WI38 (cell line): ENCODE results near the gene SBK3.

Source experiments
- H3K4me3 ChIP-seq: 2 replicates; pipeline ENCODE4 v1.5.1; 2011; ENCODE audit warnings: low read depth, mild to moderate bottlenecking, control low read depth, low read length
- CTCF ChIP-seq: IDR thresholded peaks from 2 replicates; pipeline ENCODE4 v1.5.1; 2012; ENCODE audit warnings: low read depth, mild to moderate bottlenecking, control low read depth, low read length

SBK3 gene

DNA sequence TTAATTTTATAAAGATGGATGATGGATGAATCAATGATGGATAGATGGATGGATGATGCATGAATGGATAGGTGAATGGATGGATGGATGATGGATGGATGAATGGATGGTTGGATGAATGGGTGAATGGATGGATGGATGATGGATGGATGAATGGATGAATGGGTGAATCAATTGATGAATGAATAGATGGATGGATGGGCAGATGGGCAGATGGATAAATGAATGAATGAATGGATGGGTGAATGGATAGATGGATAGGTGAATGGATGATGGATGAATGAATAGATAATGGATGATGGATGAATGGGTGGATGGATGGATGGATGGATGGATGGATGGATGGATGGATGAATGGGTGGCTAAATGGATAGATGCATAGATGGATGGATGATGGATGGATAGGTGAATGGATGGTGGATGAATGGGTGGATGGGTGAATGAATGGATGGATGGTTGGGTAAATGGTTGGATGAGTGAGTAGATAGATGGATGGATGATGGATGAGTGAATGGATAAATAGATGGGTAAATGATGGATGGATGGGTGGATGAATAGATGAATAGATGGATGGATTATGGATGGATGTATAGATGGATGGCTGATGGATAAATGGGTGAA, 22.5 kb upstream of the SBK3 start:
- H3K4me3 ChIP-seq, result no peak overlapping the region
- no peak for TF ChIP-seq CTCF

- no peak for TF ChIP-seq CTCF
- H3K4me3 ChIP-seq, result no peak overlapping the region
Measured at GRCh38 chr19:55566823-55567222, 21.5 kb upstream of the SBK3 start.

DNA sequence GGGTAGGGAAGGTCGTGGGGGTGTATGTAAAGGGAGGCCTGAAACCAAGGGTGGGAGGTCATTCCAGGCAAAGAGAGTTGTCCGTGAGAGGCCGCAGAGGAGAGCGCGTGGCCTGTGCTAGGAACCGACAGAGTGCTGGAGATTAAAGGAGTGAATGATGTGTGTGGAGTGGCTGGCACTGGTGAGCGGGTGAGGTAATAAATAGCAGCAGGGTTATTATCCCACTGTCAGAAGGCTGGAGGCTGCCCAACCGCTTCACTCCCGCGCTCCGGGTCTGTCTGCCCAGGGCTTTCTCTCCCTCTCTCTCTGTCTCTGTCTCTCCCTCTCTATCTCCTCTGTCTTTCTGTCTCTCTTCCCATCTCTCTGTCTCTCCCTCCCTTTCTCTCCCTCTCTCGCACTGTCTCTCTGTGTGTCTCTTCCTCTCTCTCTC, 17.9 kb upstream of the SBK3 start:
- TF ChIP-seq CTCF, result no peak
- no peak overlapping the region for H3K4me3 ChIP-seq

DNA sequence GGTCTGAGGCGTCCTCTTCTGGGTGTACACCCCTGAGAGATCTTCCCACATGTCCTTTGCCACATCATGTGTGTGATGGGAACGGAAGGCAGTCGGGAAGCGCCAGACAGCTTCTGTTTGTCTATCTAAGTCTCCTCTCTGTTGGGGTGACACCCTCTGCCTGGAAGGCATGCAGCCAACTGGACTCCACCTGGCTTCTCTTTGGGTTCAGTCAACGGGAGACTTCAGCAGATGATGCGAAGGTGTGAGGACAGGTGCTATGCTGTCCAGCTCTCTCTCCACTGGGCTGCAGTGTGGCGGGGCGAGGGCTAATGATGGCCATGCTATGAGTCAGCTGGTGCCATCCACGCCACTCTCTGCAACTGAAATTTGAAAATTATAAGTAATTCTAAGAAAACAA, 14.3 kb upstream of the SBK3 start:
- TF ChIP-seq CTCF, result no peak
- H3K4me3 ChIP-seq, result no peak overlapping the region

DNA sequence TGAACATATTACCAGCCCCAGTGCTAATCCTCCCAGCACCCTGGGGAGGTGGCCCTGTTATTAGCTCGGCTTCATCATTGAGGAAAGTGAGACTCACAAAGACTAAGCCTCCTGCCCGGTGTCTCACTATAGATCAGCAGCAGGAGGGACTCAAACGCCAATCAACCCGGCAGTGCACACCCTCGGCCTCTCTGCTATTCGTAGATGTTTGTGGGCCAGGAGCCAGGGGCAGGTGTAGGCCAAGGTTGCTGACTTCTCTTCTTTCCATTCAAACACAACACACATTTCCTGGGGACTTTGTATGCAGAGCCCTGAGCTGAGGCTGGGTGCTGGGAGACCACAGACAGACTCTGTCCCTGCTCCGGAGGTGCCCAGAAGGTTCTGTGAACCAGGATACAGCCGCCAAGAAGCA, 9.4 kb upstream of the SBK3 start:
- H3K4me3 ChIP-seq, result no peak overlapping the region
- no peak for TF ChIP-seq CTCF

- TF ChIP-seq CTCF, result no peak
- no peak overlapping the region for H3K4me3 ChIP-seq
Measured at GRCh38 chr19:55554302-55554701, 9.0 kb upstream of the SBK3 start.

GRCh38 chr19:55553217-55554182, 8.2 kb upstream of the SBK3 start:
- no peak for TF ChIP-seq CTCF

More at GRCh38 chr19:55553217-55554182, 8.2 kb upstream of the SBK3 start:
- H3K4me3 ChIP-seq, result no peak overlapping the region
